ENCODE data around the gene NOTCH1. TPM values are rescaled to one million over a fixed set of nuclear protein-coding genes. Genes with fewer than 3 reads are reported as not detected.

NOTCH1 gene
- total and polyA plus RNA-seq, 12 donors = 0.81 to 31.5 (median 24.0) TPM

DNA sequence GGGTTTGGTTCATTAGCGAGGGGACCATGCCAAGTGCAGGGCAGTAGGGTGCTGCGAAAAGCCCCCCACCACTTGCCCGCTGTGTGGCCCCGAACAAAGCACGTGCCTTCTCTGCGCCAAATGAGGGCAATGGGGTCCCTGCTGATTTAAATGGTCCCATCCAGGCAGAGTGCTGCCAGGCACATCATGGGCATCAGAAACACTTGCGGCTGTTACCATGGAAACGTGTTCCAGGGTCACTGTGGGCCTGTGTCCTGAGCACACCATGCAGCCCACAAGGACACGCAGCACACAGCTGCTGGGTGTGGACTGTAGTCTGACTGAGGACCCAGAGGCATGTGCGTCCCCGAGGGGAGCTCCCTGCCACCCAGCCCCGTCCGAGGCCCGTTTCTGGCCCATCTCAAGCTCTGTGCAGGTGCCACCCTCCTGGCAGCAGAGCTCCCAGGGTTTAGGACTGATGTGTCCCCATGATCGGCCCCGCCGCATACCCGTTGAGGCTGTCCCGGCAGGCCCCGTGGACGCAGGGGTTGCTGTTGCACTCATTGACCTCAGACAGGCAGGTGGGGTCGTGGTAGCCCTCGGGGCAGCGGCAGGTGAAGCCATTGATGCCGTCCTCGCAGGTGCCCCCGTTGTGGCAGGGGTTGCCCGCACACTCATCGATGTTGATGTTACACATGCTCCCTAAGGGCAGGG lies 31.7 kb downstream of the NOTCH1 start:
- H3K9me3 ChIP-seq (replicated peaks in 1 of 3) = no peaks in the 10 kb centered on the region
- no peak for TF ChIP-seq POLR2A (IDR thresholded peaks at IDR 0.05)
- TF ChIP-seq, protein P1, sequence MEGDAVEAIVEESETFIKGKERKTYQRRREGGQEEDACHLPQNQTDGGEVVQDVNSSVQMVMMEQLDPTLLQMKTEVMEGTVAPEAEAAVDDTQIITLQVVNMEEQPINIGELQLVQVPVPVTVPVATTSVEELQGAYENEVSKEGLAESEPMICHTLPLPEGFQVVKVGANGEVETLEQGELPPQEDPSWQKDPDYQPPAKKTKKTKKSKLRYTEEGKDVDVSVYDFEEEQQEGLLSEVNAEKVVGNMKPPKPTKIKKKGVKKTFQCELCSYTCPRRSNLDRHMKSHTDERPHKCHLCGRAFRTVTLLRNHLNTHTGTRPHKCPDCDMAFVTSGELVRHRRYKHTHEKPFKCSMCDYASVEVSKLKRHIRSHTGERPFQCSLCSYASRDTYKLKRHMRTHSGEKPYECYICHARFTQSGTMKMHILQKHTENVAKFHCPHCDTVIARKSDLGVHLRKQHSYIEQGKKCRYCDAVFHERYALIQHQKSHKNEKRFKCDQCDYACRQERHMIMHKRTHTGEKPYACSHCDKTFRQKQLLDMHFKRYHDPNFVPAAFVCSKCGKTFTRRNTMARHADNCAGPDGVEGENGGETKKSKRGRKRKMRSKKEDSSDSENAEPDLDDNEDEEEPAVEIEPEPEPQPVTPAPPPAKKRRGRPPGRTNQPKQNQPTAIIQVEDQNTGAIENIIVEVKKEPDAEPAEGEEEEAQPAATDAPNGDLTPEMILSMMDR (IDR thresholded peaks at IDR 0.05) = no peak
- WGBS, 4 donors = 84 to 91% (median 88%) methylated on average over 8 to 29 of the region's 29 CpGs
- no peaks in the 10 kb centered on the region for H3K4me1 ChIP-seq (replicated peaks in 1 of 2)
- peaks cover 0 to 80% of the 10 kb centered on the region in 2 donors for H3K36me3 ChIP-seq (replicated peaks in 1 of 2)
- H3K4me3 ChIP-seq = no peak overlapping the region
- DNase-seq = no peak
- H3K27ac ChIP-seq = no peak overlapping the region
- H3K27me3 ChIP-seq = no peaks in the 10 kb centered on the region
- intact Hi-C loops (cut with DNase I) = no loop called here

DNA sequence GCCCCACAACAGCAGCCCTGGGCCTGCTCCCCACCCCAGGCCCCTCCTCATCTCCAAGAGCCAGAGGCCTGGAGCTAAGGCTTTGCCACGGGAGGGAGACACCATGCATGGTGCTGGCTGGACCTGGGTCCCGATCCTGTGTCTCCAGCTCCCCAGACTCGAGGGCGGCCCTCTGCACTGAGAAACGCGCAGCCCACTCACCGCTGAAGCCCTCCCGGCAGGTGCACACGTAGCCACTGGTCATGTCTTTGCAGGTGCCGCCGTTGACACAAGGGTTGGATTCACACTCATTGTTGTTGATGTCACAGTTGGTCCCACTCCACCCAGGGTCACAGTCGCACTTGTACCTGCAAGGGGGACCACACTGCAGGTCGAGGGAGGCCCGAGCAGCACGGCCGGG lies 32.7 kb downstream of the NOTCH1 start:
- Histone ChIP-seq H3K4me3 (no peak overlapping the region), H3K36me3 (replicated peaks in 1 of 2) (peaks cover 0 to 79% of the 10 kb centered on the region in 2 donors), H3K27ac (no peak overlapping the region), H3K9me3 (replicated peaks in 1 of 3) (no peaks in the 10 kb centered on the region), H3K4me1 (replicated peaks in 1 of 2) (no peaks in the 10 kb centered on the region), H3K27me3 (no peaks in the 10 kb centered on the region)
- 89 to 96% (median 94%) methylated on average over 3 to 16 of the region's 16 CpGs for WGBS, 4 donors
- TF ChIP-seq, protein P1 (IDR thresholded peaks at IDR 0.05) = no peak
- no peak for TF ChIP-seq POLR2A (IDR thresholded peaks at IDR 0.05)
- DNase-seq = no peak
- intact Hi-C loops (cut with DNase I) = no loop called here

DNA sequence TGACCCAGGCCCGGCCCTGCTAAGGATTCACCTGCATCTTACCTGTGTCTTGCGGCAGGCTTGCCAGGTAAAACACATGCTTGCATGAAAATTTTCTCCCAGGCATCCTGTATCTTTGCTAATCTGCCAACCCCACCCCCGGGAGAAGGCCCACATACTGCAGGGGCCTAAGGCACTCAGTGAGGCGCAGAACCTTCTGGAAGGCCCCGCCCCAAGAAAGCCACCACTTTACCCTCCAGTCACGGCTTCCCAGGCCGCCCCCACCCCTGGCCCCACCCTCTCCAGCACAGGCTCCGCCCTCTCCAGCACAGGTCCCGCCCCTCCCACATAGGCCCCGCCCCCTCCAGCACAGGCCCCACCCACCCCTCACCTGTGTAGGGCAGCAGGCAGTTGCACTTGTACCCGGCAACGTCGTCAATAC lies 33.2 kb downstream of the NOTCH1 start:
- H3K27ac ChIP-seq = peak overlapping the region in 3 of 5 donors; percentile 37 to 85 (median 64)
- DNase-seq = no peak
- 81 to 97% (median 84%) methylated on average over 5 to 13 of the region's 13 CpGs for WGBS, 4 donors
- no peaks in the 10 kb centered on the region for H3K4me1 ChIP-seq (replicated peaks in 1 of 2)
- no peaks in the 10 kb centered on the region for H3K27me3 ChIP-seq
- no peak overlapping the region for H3K4me3 ChIP-seq
- intact Hi-C loops (cut with DNase I) = no loop called here
- H3K36me3 ChIP-seq (replicated peaks in 1 of 2) = peaks cover 0 to 79% of the 10 kb centered on the region in 2 donors
- no peaks in the 10 kb centered on the region for H3K9me3 ChIP-seq (replicated peaks in 1 of 3)
- TF ChIP-seq, protein P1 (IDR thresholded peaks at IDR 0.05) = no peak
- no peak for TF ChIP-seq POLR2A (IDR thresholded peaks at IDR 0.05)

DNA sequence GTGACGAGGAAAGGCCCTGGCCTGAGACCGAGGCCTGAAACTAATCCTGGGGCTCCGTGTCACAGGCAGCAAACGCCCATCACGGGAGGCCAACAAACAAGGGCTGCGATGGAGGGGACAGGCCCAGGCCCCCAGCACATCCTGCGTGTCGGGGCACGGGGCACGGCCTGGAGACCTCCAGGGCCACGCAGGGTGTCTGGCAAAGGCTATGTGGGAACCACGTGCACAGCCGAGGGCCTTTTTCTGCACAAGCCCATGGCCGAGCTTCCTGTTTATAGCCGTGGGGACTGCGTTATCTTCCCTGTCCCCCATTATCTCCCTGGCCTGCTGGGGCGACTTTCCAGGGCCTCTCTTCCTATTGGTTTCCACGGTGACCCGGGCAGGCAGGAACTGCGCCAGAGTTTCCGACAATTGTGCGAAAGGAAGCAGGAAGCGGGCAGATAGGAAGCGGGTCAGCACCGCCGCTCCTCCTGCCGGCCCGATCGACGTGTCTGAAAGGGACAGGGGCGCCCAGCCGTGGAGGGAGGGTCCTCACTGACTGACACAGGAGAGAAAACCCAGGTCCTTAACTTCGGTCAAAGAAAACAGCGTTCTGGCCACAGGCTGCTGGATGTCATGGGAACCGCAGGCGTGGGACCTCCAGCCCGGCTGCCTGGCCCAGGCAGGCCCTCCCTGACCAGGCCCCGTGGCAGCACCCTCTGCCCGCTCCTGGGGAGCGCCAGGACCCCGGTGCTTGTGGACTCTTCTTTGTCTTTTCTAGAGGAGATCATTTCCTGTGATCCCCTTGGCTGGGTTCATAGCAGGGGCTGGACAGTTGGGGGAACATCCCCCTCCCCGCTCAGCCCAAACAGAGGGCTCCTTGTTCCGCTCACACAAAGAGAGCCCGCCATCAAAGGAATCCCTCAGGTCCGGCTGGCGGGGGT lies 33.9 kb downstream of the NOTCH1 start:
- TF ChIP-seq, protein P1 (IDR thresholded peaks at IDR 0.05) = no peak
- no peak for TF ChIP-seq POLR2A (IDR thresholded peaks at IDR 0.05)
- intact Hi-C loops (cut with DNase I) = no loop called here
- Histone ChIP-seq H3K27me3 (no peaks in the 10 kb centered on the region), H3K36me3 (replicated peaks in 1 of 2) (peaks cover 0 to 80% of the 10 kb centered on the region in 2 donors), H3K27ac (peak overlapping the region in 4 of 5 donors; percentile 32 to 85 (median 50)), H3K4me1 (replicated peaks in 1 of 2) (no peaks in the 10 kb centered on the region), H3K9me3 (replicated peaks in 1 of 3) (no peaks in the 10 kb centered on the region), H3K4me3 (no peak overlapping the region)
- 81 to 91% (median 85%) methylated on average over 26 to 46 of the region's 46 CpGs for WGBS, 4 donors
- peak; percentile 49 to 86 (median 64) for DNase-seq

All from adrenal gland (tissue), 12 donors.